Measurements from ENCODE around the gene AOPEP.

DNA sequence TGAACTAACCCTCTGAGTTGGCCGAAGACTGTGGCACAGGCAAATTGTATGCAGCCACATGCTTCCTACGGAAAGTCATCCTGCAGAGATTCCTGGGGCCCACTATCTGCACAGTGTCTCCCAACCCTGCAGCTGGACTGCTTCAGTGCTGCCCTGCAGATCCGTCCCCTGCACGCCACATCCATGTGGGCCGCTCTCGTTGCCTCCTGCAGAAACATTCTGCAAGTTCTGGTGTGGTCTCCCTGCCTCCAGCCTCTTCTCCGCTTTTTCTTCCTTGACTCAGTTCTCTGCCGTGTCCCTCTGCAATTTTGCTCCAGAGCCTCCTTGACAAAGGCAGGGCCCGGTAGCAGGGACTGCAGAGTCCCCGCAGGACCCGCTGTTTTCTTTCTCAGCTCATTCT lies 249.0 kb downstream of the AOPEP start:
- TF ChIP-seq POLR2A (IDR thresholded peaks at IDR 0.05) (no peak), CTCF (IDR thresholded peaks at IDR 0.05) (no peak)
